Activated T-cell treated with anti-CD3 and anti-CD28 coated beads, Interleukin-2, amount 50 U/mL, for 24 hours (primary cell): ENCODE measurements around the gene ACSM2A.
A peak's percentile ranks its signal among the peaks of the same experiment; 100 is the strongest.
"Not testable (repeated sequence)": the region's sequence is repeated elsewhere in the genome, so short reads cannot be mapped to it uniquely, and the experiment has no call there.

ENCODE experiments used
- DNase-seq: peaks from one replicate; pipeline ENCODE4 v3.0.0-alpha.2; 2020
- H3K27ac Mint-ChIP-seq: 2 replicates; pipeline ENCODE4 v1.8.0; 2020; ENCODE audit warnings: mild to moderate bottlenecking, mixed read lengths
- H3K27me3 Mint-ChIP-seq: 2 replicates; pipeline ENCODE4 v1.8.0; 2020; ENCODE audit warnings: mixed read lengths
- H3K36me3 Mint-ChIP-seq: 2 replicates; pipeline ENCODE4 v1.8.0; 2020; ENCODE audit warnings: low read depth, mixed read lengths
- H3K4me1 Mint-ChIP-seq: 2 replicates; pipeline ENCODE4 v1.8.0; 2020; ENCODE audit warnings: low read depth, mixed read lengths
- H3K4me3 Mint-ChIP-seq: 2 replicates; pipeline ENCODE4 v1.8.0; 2020; ENCODE audit warnings: mild to moderate bottlenecking, moderate library complexity, mixed read lengths
- H3K9me3 Mint-ChIP-seq: 2 replicates; pipeline ENCODE4 v1.8.0; 2020; ENCODE audit warnings: mixed read lengths

ACSM2A gene

DNA sequence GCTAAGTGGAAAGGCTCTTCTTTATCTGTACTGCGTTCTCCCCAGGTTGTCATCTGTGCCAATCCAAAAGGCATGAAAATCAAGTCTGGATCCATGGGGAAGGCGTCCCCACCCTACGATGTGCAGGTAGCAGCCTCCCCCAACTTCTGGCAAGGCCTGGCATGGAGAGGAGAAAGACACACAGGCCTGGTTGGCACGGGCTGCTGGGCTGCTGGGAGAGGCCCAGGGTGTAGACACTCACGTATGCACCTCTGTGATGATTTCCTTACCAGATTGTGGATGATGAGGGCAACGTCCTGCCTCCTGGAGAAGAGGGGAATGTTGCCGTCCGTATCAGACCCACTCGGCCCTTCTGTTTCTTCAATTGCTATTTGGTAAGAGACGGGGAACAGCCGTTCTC, 20.4 kb upstream of the ACSM2A start:
- Mint-ChIP-seq H3K27ac (no peak overlapping the region), H3K27me3 (peaks cover 6% of the 10 kb centered on the region), H3K9me3 (no peaks in the 10 kb centered on the region), H3K36me3 (no peaks in the 10 kb centered on the region), H3K4me3 (no peak overlapping the region), H3K4me1 (no peaks in the 10 kb centered on the region)
- no peak for DNase-seq

DNA sequence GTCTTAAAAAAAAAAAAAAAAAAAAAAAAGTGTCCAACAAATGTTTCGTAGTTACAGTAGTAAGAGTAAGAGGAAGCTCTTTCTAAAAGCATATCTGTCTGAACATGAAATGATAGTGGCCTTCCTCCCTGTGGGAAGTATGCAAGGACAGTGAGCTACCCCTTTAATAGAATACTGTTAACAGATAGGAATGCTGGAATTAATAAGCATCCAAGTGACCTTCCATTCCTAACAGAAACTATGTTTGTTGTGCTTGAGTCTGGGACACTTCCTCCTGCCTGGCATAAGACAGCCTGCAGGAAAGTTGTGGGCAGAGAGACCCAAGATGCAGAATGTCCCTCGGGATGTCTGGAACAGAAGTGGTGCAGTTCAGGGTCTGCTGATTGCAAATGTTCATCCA, 12.4 kb upstream of the ACSM2A start:
- H3K27ac Mint-ChIP-seq, H3K9me3 Mint-ChIP-seq, H3K4me1 Mint-ChIP-seq, H3K36me3 Mint-ChIP-seq, DNase-seq, H3K27me3 Mint-ChIP-seq, H3K4me3 Mint-ChIP-seq: not testable (repeated sequence)

DNA sequence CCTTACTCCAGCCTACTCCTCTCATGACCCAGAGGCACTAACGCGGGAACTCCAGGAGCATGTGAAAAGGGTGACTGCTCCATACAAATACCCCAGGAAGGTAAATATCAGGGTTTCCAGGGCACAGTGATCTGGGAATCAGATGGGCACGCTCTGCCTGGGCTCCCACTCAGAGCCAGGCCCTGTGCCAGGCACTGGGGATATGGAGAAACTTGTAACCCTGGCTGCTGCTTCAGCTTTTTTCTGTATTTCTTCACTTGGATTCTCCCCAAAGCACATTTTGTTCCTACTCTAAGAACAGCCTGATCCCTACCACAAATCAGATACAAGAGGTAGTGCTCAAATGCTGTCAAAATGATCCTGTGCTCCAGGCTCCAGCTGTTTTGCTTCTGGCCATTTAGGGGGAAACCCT, 11.5 kb upstream of the ACSM2A start:
- not testable (repeated sequence) for DNase-seq, H3K27me3 Mint-ChIP-seq, H3K9me3 Mint-ChIP-seq, H3K4me1 Mint-ChIP-seq, H3K27ac Mint-ChIP-seq, H3K36me3 Mint-ChIP-seq, H3K4me3 Mint-ChIP-seq

DNA sequence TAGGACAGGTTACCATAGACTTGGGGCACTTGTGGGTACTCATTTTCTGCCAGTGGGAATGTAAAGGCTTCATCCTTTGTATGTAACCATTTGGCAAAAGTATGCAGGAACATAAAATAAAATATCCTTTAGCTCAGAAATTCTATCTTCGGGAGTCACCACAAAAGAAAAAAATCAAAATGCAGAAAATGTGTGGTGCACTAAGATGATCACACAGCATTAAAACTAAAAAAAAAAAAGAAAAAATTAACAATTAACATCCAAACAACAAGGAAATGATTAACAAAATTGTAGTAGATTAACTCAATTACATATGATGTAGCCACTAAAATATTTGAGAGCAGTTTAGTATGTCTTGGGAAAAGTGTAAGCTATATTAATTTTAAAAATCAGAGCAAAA, 10.6 kb upstream of the ACSM2A start:
- not testable (repeated sequence) for H3K27ac Mint-ChIP-seq, H3K4me1 Mint-ChIP-seq, H3K36me3 Mint-ChIP-seq, H3K27me3 Mint-ChIP-seq, DNase-seq, H3K9me3 Mint-ChIP-seq, H3K4me3 Mint-ChIP-seq

DNA sequence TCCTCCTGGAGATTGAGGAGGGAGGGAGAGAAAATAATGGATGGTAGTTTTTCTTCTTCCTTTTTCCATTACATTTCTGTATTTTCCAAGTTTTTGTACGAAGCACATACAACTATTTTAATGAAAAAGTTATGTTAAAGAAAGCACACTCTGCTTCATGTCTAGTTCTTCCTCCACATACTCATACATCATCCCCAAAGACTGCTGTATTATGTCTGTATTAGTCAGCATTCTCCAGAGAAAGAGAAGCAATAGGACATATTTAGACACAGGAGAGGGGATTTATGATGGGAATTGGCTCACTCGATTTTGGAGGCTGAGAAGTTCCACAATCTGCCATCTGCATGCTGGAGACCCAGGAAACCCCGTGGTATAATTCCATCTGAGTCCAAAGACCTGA, 10.1 kb upstream of the ACSM2A start:
- no peak for DNase-seq
- no peaks in the 10 kb centered on the region for H3K36me3 Mint-ChIP-seq
- no peak overlapping the region for H3K4me3 Mint-ChIP-seq
- H3K9me3 Mint-ChIP-seq = no peaks in the 10 kb centered on the region
- H3K4me1 Mint-ChIP-seq = no peaks in the 10 kb centered on the region
- H3K27ac Mint-ChIP-seq = no peak overlapping the region
- H3K27me3 Mint-ChIP-seq = peaks cover 8% of the 10 kb centered on the region

DNA sequence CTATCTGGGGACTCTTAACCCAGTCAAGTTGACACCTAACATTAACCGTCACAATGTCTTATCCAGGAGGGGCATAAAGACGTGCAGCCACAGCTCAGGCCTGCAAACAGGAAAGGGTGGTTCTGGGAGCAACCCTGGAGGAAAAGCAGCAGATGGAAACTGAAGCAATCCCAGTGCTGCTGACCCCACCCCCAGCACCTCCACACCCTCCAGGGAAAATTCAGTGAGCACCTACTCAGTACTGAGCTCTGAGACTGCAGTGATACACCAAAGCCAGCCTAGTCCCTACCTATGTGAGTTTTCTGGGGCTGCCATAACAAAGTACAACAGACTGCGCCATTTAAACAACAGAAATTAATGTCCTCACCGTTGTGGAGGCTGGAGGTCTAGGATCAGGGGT, 9.5 kb upstream of the ACSM2A start:
- H3K36me3 Mint-ChIP-seq, H3K9me3 Mint-ChIP-seq: not testable (repeated sequence)

DNA sequence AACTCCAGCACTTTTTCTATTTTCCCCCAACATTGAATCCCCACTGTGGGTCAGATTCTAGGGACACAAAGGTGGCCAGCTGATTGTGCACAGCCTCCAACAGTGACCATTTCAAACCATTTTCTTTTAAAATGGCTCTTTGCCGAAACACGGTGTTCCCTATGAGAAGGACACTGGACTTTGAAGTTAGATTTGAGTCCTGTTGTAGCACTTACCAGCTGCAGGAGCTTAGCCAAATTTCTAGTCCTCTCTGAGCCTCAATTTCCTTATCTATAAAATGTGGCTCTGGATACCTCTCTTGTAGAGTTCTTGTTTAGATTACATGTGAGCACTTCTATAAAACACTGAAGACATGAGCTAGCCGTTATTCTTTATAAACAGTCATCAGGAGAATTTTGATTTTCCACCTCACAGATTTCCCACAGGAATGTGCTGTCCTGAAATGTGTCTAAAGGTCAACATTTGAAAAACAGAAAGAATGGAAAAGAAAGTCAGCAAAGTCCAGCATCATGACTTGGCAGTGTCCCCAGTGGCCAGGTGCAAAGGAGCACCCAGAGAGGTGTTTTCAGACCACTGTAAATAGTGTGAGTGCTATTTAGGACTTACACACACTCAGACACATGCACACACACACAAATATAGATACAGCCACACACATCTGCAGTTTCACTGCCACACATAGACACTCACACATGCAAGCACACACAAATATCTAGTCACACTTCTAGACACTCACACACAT, 4.5 kb upstream of the ACSM2A start:
- DNase-seq, H3K4me3 Mint-ChIP-seq, H3K27me3 Mint-ChIP-seq, H3K27ac Mint-ChIP-seq, H3K36me3 Mint-ChIP-seq, H3K9me3 Mint-ChIP-seq, H3K4me1 Mint-ChIP-seq: not testable (repeated sequence)

More for the DNA sequence above, 9.5 kb upstream of the ACSM2A start:
- DNase-seq, H3K27ac Mint-ChIP-seq, H3K4me3 Mint-ChIP-seq, H3K4me1 Mint-ChIP-seq, H3K27me3 Mint-ChIP-seq: not testable (repeated sequence)

DNA sequence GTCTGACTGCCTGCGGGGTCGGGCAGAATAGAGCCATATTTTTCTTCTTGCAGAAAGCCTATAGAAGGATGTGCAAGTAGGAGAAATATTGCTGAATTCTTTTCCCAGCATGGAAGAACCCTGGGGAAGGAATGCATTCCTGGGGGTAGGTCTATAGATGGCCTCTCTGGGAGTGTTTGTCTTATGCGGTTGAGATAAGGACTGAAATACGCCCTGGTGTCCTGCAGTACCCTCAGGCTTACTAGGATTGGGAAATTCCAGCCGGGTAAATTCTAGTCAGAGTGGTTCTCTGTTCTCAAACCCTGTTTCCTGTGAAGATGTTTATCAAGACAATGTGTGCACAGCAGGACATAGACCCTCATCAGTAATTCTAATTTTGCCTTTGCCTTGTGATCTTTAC, 2.3 kb downstream of the ACSM2A start:
- DNase-seq, H3K4me1 Mint-ChIP-seq, H3K9me3 Mint-ChIP-seq, H3K27ac Mint-ChIP-seq, H3K36me3 Mint-ChIP-seq, H3K4me3 Mint-ChIP-seq, H3K27me3 Mint-ChIP-seq: not testable (repeated sequence)

DNA sequence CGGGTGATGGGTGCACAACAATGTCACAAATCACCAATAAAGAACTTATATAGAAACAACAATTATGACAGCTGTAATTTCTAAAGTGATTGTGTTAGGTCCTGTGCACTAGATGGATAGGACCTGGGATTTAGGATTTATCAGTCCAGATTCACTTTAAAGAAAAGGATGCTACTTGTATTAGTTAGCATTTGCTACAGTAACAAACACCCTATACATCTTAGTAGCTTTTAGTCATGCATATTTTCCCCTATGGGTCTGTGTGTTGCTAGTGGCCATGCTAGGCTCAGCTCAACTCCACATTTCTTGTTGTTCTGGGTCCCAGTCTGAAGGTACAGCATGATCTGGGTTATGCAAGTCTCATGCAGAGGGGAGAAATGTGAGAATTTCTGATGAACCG, 7.9 kb downstream of the ACSM2A start:
- not testable (repeated sequence) for H3K36me3 Mint-ChIP-seq, DNase-seq, H3K4me3 Mint-ChIP-seq, H3K27me3 Mint-ChIP-seq, H3K27ac Mint-ChIP-seq, H3K4me1 Mint-ChIP-seq, H3K9me3 Mint-ChIP-seq

DNA sequence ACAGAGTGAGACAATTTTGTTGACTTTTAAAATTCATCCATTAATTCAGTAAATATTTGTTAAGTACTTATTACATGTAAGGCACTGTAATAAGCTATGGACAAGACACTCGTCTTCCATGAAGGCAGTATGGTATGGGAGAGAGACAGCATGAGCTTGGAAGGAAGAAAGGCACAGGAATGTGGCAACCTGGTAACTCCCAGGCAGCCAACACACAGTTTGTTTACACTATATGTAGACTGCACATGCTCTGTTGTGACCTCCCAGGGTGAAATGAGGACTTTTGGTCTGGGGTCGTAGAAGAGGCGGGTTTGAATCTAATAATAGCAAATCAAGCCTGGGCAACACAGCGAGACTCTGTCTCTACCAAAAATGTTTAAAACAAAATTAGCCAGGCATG, 9.0 kb downstream of the ACSM2A start:
- not testable (repeated sequence) for H3K9me3 Mint-ChIP-seq, H3K27ac Mint-ChIP-seq

DNA sequence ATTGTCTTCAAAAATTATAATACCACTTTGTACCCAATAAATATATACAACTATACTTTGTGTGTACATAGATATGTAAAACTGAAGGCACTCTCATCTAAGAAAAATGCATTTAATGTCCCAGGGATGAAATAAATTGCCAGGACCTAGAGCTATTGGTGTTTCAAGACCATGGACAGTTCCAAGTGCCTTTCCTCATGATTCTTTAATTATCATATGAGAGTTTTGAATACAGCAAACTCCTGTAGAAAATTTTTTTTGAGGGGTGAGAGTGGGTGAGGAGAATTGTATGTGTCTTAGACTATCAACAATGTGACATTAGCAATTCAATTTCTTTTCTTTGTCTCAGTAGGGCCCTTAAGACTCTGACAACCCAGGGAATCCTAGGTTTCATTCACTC, 17.6 kb downstream of the ACSM2A start:
- not testable (repeated sequence) for DNase-seq, H3K27me3 Mint-ChIP-seq, H3K4me3 Mint-ChIP-seq, H3K27ac Mint-ChIP-seq, H3K36me3 Mint-ChIP-seq, H3K9me3 Mint-ChIP-seq
- peaks cover 11% of the 10 kb centered on the region for H3K4me1 Mint-ChIP-seq

More for the DNA sequence above, 9.0 kb downstream of the ACSM2A start:
- not testable (repeated sequence) for H3K4me3 Mint-ChIP-seq, H3K4me1 Mint-ChIP-seq, H3K27me3 Mint-ChIP-seq, H3K36me3 Mint-ChIP-seq, DNase-seq

DNA sequence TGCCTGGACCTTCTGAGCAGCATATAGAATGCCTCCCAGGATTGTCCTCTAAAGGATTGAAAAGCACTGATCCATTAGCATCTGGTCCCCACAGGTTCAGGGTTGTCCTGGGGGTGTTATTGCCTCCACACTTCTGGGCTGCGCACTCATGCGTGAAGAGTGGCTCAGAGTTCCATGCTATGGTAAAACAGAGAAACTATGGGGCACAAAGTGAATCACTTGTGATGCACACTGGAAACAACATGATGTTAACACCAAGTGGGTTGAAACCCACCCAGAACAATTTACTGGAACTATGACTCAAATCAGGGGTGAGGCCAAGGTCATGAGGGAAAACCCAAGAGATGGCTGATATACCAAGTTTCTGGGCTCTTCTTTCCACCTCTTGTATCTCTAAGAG, 18.6 kb downstream of the ACSM2A start:
- not testable (repeated sequence) for H3K27me3 Mint-ChIP-seq, H3K36me3 Mint-ChIP-seq, H3K9me3 Mint-ChIP-seq, H3K4me3 Mint-ChIP-seq, DNase-seq
- peaks cover 11% of the 10 kb centered on the region for H3K4me1 Mint-ChIP-seq
- peak overlapping the region; percentile 78 for H3K27ac Mint-ChIP-seq

DNA sequence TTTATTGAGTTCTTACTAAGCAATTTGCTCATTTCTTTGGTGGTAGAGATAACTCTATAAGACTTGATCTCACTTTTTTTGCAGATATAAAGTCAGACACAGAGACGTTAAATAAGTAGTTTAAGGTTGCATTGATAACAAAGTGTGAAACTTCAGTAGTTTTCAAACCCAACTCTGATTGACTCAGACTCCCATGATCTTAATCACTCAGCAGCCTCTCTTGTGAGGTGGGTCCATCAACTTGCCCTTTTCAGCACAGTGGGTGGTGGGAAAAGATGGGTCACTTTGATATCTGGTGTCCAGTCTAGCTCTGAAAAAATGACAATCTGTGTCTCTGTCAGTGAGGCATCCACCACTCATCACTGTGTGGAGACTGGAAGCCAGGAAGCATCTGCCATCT, 19.4 kb downstream of the ACSM2A start:
- DNase-seq, H3K36me3 Mint-ChIP-seq, H3K27me3 Mint-ChIP-seq, H3K4me3 Mint-ChIP-seq, H3K9me3 Mint-ChIP-seq: not testable (repeated sequence)
- peaks cover 11% of the 10 kb centered on the region for H3K4me1 Mint-ChIP-seq
- peak overlapping the region; percentile 78 for H3K27ac Mint-ChIP-seq

DNA sequence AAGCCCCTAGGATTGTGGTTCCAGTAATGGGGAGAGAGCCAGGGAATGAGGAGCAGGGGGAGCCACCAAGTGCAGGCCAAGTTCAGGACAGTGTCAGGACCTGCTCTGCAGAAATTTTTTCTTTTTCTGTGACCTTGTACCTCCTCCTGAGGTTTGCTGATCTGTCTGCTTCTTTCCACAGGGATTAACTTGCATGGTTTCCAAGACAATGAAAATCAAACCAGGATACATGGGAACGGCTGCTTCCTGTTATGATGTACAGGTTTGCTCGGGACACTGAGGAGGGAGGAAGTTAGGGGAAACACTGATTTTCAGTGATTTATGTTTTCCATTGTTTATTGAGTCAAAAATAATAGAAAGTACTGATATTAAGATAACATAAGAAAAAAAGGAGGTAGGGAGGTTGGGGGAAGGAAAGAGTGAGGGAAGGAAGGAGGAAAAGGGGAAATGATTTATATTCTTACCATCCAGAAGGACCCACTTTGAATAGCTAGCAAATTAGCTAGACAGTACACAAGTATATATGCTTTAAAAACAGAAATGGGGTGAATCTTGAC, 25.9 kb downstream of the ACSM2A start:
- DNase-seq, H3K27ac Mint-ChIP-seq, H3K36me3 Mint-ChIP-seq, H3K4me3 Mint-ChIP-seq, H3K9me3 Mint-ChIP-seq, H3K4me1 Mint-ChIP-seq: not testable (repeated sequence)
- peaks cover 16% of the 10 kb centered on the region for H3K27me3 Mint-ChIP-seq

DNA sequence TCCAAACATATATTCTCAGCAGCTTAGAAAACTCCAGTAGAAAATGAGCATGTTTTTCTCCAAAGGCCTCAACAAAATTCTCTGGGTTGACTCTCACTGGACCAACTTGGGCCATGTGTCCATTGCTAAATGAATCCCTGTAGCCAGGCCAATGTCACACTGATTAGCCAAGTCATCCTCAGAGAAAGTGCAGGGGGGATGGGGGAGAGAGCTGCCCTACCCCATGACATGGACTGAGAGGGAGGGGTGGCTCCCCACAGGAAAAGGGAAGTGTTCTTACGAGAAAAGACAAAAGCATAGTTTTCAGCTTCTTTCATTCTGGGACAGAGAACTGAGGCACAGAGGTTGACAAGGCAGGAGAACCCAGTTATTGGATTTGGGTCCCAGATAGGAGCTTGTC, 32.7 kb downstream of the ACSM2A start:
- H3K27ac Mint-ChIP-seq, H3K4me1 Mint-ChIP-seq, H3K36me3 Mint-ChIP-seq, DNase-seq, H3K9me3 Mint-ChIP-seq, H3K4me3 Mint-ChIP-seq: not testable (repeated sequence)
- peaks cover 11% of the 10 kb centered on the region for H3K27me3 Mint-ChIP-seq

DNA sequence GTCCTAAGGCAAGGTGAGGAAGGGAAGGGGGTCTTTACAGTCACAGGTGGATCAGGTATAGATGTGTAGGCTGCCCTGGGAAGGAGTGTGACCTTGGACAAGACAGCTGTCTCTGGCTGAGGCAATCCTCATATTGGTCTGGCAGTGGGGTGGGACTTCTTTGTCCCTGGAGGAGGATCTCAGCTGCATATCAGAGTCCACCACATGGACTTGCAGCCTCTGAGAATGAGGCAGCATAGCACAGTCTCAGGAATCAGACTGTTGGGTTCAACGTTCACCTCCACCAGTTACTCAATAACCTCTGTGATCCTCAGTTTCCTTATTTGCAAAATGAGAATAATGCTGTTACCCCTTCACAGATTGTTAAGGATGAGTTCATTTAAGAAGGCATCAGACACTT, 33.4 kb downstream of the ACSM2A start:
- Mint-ChIP-seq H3K27ac (no peak overlapping the region), H3K36me3 (no peaks in the 10 kb centered on the region), H3K9me3 (no peaks in the 10 kb centered on the region), H3K4me3 (no peak overlapping the region), H3K27me3 (peaks cover 11% of the 10 kb centered on the region), H3K4me1 (no peaks in the 10 kb centered on the region)
- DNase-seq = no peak
